Natural killer cell treated with Interleukin-12 subunit alpha and Interleukin-12 subunit beta and Interleukin-15 and Interleukin-18, amount 100 ng/mL, for 72 hours (primary cell): ENCODE measurements around the gene STUM. TPM values are rescaled to one million over a fixed set of nuclear protein-coding genes. Genes with fewer than 3 reads are reported as not detected.

Source experiments
- ATAC-seq, 2 donors: fragments of 150-1000 bp; cut with Tn5 transposase in 1 of 2; sonication (Bioruptor Pico), chemical (Tn5 transposase) in 1 of 2; 2 replicates each; pipeline ENCODE4 v1.10.0; 2021
- DNase-seq: peaks from one replicate; pipeline ENCODE4 v3.0.0; 2022; ENCODE audit warnings: low spot score
- H3K27ac Mint-ChIP-seq, 2 donors: 1 replicate in 1 of 2; 2 replicates in 1 of 2; pipeline ENCODE4 v1.8.0; 2022; ENCODE audit warnings: mixed read lengths in 2 of 2, mild to moderate bottlenecking in 1 of 2, moderate library complexity in 1 of 2
- H3K27me3 Mint-ChIP-seq, 2 donors: 1 replicate in 1 of 2; 2 replicates in 1 of 2; pipeline ENCODE4 v1.8.0; 2022; ENCODE audit warnings: mixed read lengths in 2 of 2
- H3K36me3 Mint-ChIP-seq: one replicate; pipeline ENCODE4 v1.8.0; 2022; ENCODE audit warnings: mixed read lengths
- H3K4me1 Mint-ChIP-seq, 2 donors: 1 replicate in 1 of 2; 2 replicates in 1 of 2; pipeline ENCODE4 v1.8.0; 2022; ENCODE audit warnings: low read depth in 2 of 2, mixed read lengths in 2 of 2, mild to moderate bottlenecking in 1 of 2
- H3K4me3 Mint-ChIP-seq: one replicate; pipeline ENCODE4 v1.8.0; 2022; ENCODE audit warnings: mixed read lengths
- H3K9me3 Mint-ChIP-seq: 2 replicates; pipeline ENCODE4 v1.8.0; 2022; ENCODE audit warnings: mixed read lengths
- total RNA-seq, 2 donors: library from RNA; stranded (reverse); gene quantifications; one replicate each; pipeline ENCODE4 v1.2.3, GENCODE V29; 2022

STUM gene
- total RNA-seq, 2 donors from 2014 or later = not detected

- no peak for ATAC-seq
- no peaks in the 10 kb centered on the region for H3K36me3 Mint-ChIP-seq
- no peaks in the 10 kb centered on the region for H3K4me1 Mint-ChIP-seq
- no peaks in the 10 kb centered on the region for H3K9me3 Mint-ChIP-seq
- H3K27me3 Mint-ChIP-seq = peaks cover 15 to 20% of the 10 kb centered on the region in 2 donors
- DNase-seq = no peak
- H3K27ac Mint-ChIP-seq = no peak overlapping the region
- H3K4me3 Mint-ChIP-seq = no peak overlapping the region
Measured at GRCh38 chr1:226524547-226524946, 24.0 kb upstream of the STUM start.

- ATAC-seq (no peak), DNase-seq (no peak)
- peaks cover 11 to 27% of the 10 kb centered on the region in 2 donors for H3K27me3 Mint-ChIP-seq
- H3K9me3 Mint-ChIP-seq = no peaks in the 10 kb centered on the region
- no peak overlapping the region for H3K4me3 Mint-ChIP-seq
- no peaks in the 10 kb centered on the region for H3K36me3 Mint-ChIP-seq
- H3K27ac Mint-ChIP-seq = no peak overlapping the region
- H3K4me1 Mint-ChIP-seq = no peaks in the 10 kb centered on the region
Measured at GRCh38 chr1:226525750-226526149, 22.8 kb upstream of the STUM start.

GRCh38 chr1:226526801-226527595, 21.6 kb upstream of the STUM start:
- ATAC-seq (no peak), DNase-seq (no peak)
- peaks cover 14 to 37% of the 10 kb centered on the region in 2 donors for H3K27me3 Mint-ChIP-seq
- no peaks in the 10 kb centered on the region for H3K4me1 Mint-ChIP-seq
- no peak overlapping the region for H3K27ac Mint-ChIP-seq
- H3K36me3 Mint-ChIP-seq = no peaks in the 10 kb centered on the region
- no peaks in the 10 kb centered on the region for H3K9me3 Mint-ChIP-seq
- H3K4me3 Mint-ChIP-seq = no peak overlapping the region

- no peak for DNase-seq
- Mint-ChIP-seq H3K27me3 (peaks cover 6 to 29% of the 10 kb centered on the region in 2 donors), H3K27ac (no peak overlapping the region), H3K9me3 (no peaks in the 10 kb centered on the region), H3K4me1 (peaks cover 10% of the 10 kb centered on the region in 2 donors), H3K4me3 (no peak overlapping the region), H3K36me3 (no peaks in the 10 kb centered on the region)
- ATAC-seq = no peak
Measured at GRCh38 chr1:226529891-226530290, 18.7 kb upstream of the STUM start.

GRCh38 chr1:226530591-226530990, 18.0 kb upstream of the STUM start:
- no peaks in the 10 kb centered on the region for H3K36me3 Mint-ChIP-seq
- H3K9me3 Mint-ChIP-seq = no peaks in the 10 kb centered on the region
- no peak for ATAC-seq
- H3K4me1 Mint-ChIP-seq = peaks cover 11 to 13% of the 10 kb centered on the region in 2 donors
- no peak overlapping the region for H3K27ac Mint-ChIP-seq
- H3K27me3 Mint-ChIP-seq = peaks cover 6 to 29% of the 10 kb centered on the region in 2 donors
- H3K4me3 Mint-ChIP-seq = no peak overlapping the region
- no peak for DNase-seq

GRCh38 chr1:226531360-226532093, 17.0 kb upstream of the STUM start:
- no peak for ATAC-seq
- peaks cover 11 to 13% of the 10 kb centered on the region in 2 donors for H3K4me1 Mint-ChIP-seq
- H3K27me3 Mint-ChIP-seq = peaks cover 6 to 29% of the 10 kb centered on the region in 2 donors
- H3K27ac Mint-ChIP-seq = no peak overlapping the region
- no peaks in the 10 kb centered on the region for H3K36me3 Mint-ChIP-seq
- no peak for DNase-seq
- H3K9me3 Mint-ChIP-seq = no peaks in the 10 kb centered on the region
- H3K4me3 Mint-ChIP-seq = no peak overlapping the region

GRCh38 chr1:226532553-226532952, 16.0 kb upstream of the STUM start:
- no peak overlapping the region for H3K27ac Mint-ChIP-seq
- no peaks in the 10 kb centered on the region for H3K9me3 Mint-ChIP-seq
- no peaks in the 10 kb centered on the region for H3K36me3 Mint-ChIP-seq
- peaks cover 6 to 29% of the 10 kb centered on the region in 2 donors for H3K27me3 Mint-ChIP-seq
- no peak for ATAC-seq
- no peak overlapping the region for H3K4me3 Mint-ChIP-seq
- H3K4me1 Mint-ChIP-seq = peaks cover 11 to 13% of the 10 kb centered on the region in 2 donors
- no peak for DNase-seq

GRCh38 chr1:226533220-226533619, 15.3 kb upstream of the STUM start:
- Mint-ChIP-seq H3K4me3 (no peak overlapping the region), H3K36me3 (no peaks in the 10 kb centered on the region), H3K27me3 (peaks cover 6 to 29% of the 10 kb centered on the region in 2 donors), H3K4me1 (peaks cover 11 to 13% of the 10 kb centered on the region in 2 donors), H3K9me3 (no peaks in the 10 kb centered on the region), H3K27ac (no peak overlapping the region)
- DNase-seq (no peak), ATAC-seq (no peak)

GRCh38 chr1:226534098-226534497, 14.5 kb upstream of the STUM start:
- no peaks in the 10 kb centered on the region for H3K9me3 Mint-ChIP-seq
- peaks cover 11 to 13% of the 10 kb centered on the region in 2 donors for H3K4me1 Mint-ChIP-seq
- ATAC-seq = no peak
- peaks cover 3 to 22% of the 10 kb centered on the region in 2 donors for H3K27me3 Mint-ChIP-seq
- no peaks in the 10 kb centered on the region for H3K36me3 Mint-ChIP-seq
- H3K27ac Mint-ChIP-seq = no peak overlapping the region
- H3K4me3 Mint-ChIP-seq = no peak overlapping the region
- DNase-seq = no peak

GRCh38 chr1:226534645-226535044, 13.9 kb upstream of the STUM start:
- H3K36me3 Mint-ChIP-seq = no peaks in the 10 kb centered on the region
- H3K27ac Mint-ChIP-seq = no peak overlapping the region
- no peak for DNase-seq
- ATAC-seq = peak; percentile 56 to 57
- H3K9me3 Mint-ChIP-seq = no peaks in the 10 kb centered on the region
- H3K27me3 Mint-ChIP-seq = peaks cover 3 to 17% of the 10 kb centered on the region in 2 donors
- peaks cover 11 to 13% of the 10 kb centered on the region in 2 donors for H3K4me1 Mint-ChIP-seq
- H3K4me3 Mint-ChIP-seq = no peak overlapping the region

- Mint-ChIP-seq H3K27me3 (peaks cover 3 to 11% of the 10 kb centered on the region in 2 donors), H3K4me3 (no peak overlapping the region), H3K27ac (no peak overlapping the region), H3K36me3 (no peaks in the 10 kb centered on the region), H3K4me1 (peaks cover 11 to 13% of the 10 kb centered on the region in 2 donors), H3K9me3 (no peaks in the 10 kb centered on the region)
- no peak for ATAC-seq
- no peak for DNase-seq
Measured at GRCh38 chr1:226535666-226536065, 12.9 kb upstream of the STUM start.

GRCh38 chr1:226541231-226541630, 7.3 kb upstream of the STUM start:
- Mint-ChIP-seq H3K9me3 (no peaks in the 10 kb centered on the region), H3K4me3 (no peak overlapping the region), H3K4me1 (no peaks in the 10 kb centered on the region), H3K36me3 (no peaks in the 10 kb centered on the region), H3K27ac (no peak overlapping the region), H3K27me3 (peaks cover 4 to 10% of the 10 kb centered on the region in 2 donors)
- DNase-seq (no peak), ATAC-seq (no peak)

- ATAC-seq = no peak
- Mint-ChIP-seq H3K27ac (no peak overlapping the region), H3K9me3 (no peaks in the 10 kb centered on the region), H3K4me3 (no peak overlapping the region), H3K4me1 (no peaks in the 10 kb centered on the region), H3K27me3 (peaks cover 4 to 16% of the 10 kb centered on the region in 2 donors), H3K36me3 (no peaks in the 10 kb centered on the region)
- DNase-seq = no peak
Measured at GRCh38 chr1:226541631-226542622, 6.6 kb upstream of the STUM start.
